Measurements from ENCODE around the gene PTPN14.

- TF ChIP-seq CTCF (IDR thresholded peaks at IDR 0.05; ENCODE audit: borderline replicate concordance, extremely low read depth, low read length, poor library complexity, severe bottlenecking) (no peak), EZH2 (IDR thresholded peaks at IDR 0.05; ENCODE audit: borderline replicate concordance, low read depth, low read length, severe bottlenecking) (no peak)
Measured at GRCh38 chr1:214453109-214453722, 98.2 kb downstream of the PTPN14 start.
